Measurements from ENCODE around the gene RNF182. TPM values are rescaled to one million over a fixed set of nuclear protein-coding genes. Genes with fewer than 3 reads are reported as not detected.

The RNF182 gene
- total RNA-seq, 2 donors from 2014 or later = not detected

DNA sequence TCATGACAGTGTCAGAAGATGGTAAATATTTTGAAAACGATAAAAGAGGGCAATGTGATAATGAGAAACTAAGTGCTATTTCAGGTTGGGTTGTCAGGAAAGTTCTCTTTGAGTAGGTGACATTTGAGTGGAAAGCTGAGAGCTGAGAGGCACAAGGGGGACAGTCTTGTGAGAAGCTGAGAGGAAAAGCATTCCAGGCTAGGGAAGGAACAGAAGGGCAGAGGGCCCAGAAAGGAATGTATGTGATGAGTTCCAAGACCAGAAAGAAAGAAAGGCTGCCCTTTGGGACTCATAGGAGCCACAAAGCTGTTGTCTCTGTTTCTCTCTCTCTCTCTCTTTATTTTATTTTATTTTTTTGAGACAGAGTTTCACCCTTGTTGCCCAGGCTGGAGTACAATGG is 7.6 kb upstream of the RNF182 start:
- no peak for ATAC-seq (ENCODE audit: insufficient number of reproducible peaks, low FRiP score, low read depth)
- Histone ChIP-seq H3K4me1 (ENCODE audit: control insufficient read depth in 1 of 2, low read depth in 2 of 2) (no peaks in the 10 kb centered on the region), H3K36me3 (no peaks in the 10 kb centered on the region), H3K4me3 (no peak overlapping the region), H3K9me3 (no peaks in the 10 kb centered on the region), H3K27me3 (replicated peaks; ENCODE audit: insufficient read depth) (no peaks in the 10 kb centered on the region), H3K27ac (no peak overlapping the region)
- TF ChIP-seq, protein P1, sequence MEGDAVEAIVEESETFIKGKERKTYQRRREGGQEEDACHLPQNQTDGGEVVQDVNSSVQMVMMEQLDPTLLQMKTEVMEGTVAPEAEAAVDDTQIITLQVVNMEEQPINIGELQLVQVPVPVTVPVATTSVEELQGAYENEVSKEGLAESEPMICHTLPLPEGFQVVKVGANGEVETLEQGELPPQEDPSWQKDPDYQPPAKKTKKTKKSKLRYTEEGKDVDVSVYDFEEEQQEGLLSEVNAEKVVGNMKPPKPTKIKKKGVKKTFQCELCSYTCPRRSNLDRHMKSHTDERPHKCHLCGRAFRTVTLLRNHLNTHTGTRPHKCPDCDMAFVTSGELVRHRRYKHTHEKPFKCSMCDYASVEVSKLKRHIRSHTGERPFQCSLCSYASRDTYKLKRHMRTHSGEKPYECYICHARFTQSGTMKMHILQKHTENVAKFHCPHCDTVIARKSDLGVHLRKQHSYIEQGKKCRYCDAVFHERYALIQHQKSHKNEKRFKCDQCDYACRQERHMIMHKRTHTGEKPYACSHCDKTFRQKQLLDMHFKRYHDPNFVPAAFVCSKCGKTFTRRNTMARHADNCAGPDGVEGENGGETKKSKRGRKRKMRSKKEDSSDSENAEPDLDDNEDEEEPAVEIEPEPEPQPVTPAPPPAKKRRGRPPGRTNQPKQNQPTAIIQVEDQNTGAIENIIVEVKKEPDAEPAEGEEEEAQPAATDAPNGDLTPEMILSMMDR (IDR thresholded peaks at IDR 0.05) = no peak
- DNase-seq (ENCODE audit: low spot score) = no peak

DNA sequence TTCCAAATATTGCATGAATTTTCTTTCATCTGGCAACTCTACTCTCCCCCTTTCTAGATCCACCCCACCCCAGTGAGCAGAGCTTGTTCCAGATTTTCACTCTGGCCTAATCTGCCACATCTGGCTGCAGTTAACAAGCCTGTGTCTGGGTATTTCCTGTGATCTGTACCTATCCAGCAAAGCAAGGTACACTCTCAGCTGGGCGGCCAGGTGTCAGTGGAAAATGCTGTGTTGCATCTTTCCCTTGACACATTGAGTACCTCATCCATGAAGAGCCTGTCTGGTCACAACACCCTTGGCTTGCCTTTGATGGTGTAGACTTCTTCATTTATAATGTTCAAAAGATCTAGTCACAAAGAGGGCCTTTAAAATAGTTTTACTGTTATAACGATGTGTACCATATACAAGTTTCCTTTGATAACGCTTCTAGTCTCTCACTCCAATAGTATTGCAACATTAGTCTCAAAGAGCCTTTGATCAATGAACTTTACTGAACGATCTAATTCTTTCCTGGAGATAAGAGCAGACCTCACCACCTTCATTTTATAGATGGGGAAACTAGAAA is 6.0 kb upstream of the RNF182 start:
- H3K36me3 ChIP-seq = no peaks in the 10 kb centered on the region
- ATAC-seq (ENCODE audit: insufficient number of reproducible peaks, low FRiP score, low read depth) = no peak
- no peaks in the 10 kb centered on the region for H3K27me3 ChIP-seq (replicated peaks; ENCODE audit: insufficient read depth)
- no peak overlapping the region for H3K4me3 ChIP-seq
- H3K9me3 ChIP-seq = no peaks in the 10 kb centered on the region
- peaks cover 0 to 2% of the 10 kb centered on the region in 2 donors for H3K4me1 ChIP-seq (ENCODE audit: control insufficient read depth in 1 of 2, low read depth in 2 of 2)
- no peak for DNase-seq (ENCODE audit: low spot score)
- TF ChIP-seq, protein P1 (IDR thresholded peaks at IDR 0.05) = no peak
- no peak overlapping the region for H3K27ac ChIP-seq

DNA sequence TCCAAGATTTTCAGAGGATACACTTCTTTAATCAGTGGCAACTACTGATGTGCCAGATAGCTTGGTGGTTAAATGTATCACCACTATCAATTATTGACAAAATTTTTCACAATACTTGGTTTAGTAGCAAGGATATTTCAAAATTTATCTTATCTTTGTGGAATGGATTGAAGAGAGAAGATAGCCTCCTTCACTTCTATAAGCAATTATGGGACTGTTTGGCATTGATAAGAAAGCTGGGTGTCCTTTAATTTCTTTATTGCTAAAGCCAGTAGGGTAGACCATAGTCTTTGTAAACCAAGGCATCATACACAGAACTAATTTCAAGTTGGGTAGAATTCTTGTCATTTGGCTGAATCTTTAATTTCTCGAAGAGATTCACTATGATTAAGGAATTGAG is 4.9 kb upstream of the RNF182 start:
- DNase-seq (ENCODE audit: low spot score) (no peak), ATAC-seq (ENCODE audit: insufficient number of reproducible peaks, low FRiP score, low read depth) (no peak)
- Histone ChIP-seq H3K9me3 (no peaks in the 10 kb centered on the region), H3K4me3 (no peak overlapping the region), H3K27ac (no peak overlapping the region), H3K36me3 (no peaks in the 10 kb centered on the region), H3K4me1 (ENCODE audit: control insufficient read depth in 1 of 2, low read depth in 2 of 2) (peaks cover 7 to 11% of the 10 kb centered on the region in 2 donors), H3K27me3 (replicated peaks; ENCODE audit: insufficient read depth) (no peaks in the 10 kb centered on the region)
- TF ChIP-seq, protein P1 (IDR thresholded peaks at IDR 0.05) = no peak

DNA sequence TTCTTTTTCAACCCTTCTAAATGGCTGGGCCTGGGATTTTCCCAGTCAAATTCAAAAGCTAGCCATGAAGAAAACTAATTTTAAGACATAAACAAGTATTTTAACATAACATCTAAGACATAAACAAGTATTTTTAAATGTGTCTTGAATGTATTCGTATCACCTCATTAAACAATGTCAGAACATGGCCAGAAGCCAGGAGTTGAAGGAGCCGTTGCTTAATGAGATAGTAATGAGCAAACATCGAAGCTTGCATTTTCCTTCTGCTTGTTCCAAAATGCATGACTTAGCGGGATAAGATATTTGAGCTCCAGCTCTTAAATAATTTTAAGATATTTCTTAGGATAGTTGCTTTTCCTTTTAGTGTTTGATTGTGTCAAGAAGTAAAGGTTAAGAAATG is 4.2 kb upstream of the RNF182 start:
- Histone ChIP-seq H3K27ac (no peak overlapping the region), H3K36me3 (no peaks in the 10 kb centered on the region), H3K9me3 (no peaks in the 10 kb centered on the region), H3K4me3 (no peak overlapping the region), H3K4me1 (ENCODE audit: control insufficient read depth in 1 of 2, low read depth in 2 of 2) (peaks cover 12 to 17% of the 10 kb centered on the region in 2 donors), H3K27me3 (replicated peaks; ENCODE audit: insufficient read depth) (no peaks in the 10 kb centered on the region)
- no peak for ATAC-seq (ENCODE audit: insufficient number of reproducible peaks, low FRiP score, low read depth)
- TF ChIP-seq, protein P1 (IDR thresholded peaks at IDR 0.05) = no peak
- no peak for DNase-seq (ENCODE audit: low spot score)

DNA sequence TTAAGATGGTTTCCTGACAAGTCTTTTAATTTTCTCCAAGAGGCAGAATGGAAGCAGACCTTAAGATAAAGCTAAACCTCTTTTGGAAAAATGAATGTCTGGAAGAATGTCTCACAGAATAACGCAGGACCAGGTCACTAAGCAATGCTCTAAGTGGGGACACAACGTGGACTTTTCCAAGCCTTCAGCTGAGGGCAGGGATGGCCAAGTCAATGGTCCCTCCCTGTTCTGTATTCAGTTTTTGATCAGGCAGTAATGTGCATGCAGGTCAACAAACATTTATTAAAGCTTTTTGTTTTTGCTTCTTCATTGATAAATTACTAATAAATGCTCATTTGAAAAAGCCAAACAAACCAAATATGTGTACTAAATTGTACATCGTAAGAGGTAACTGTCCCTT is 2.0 kb upstream of the RNF182 start:
- peaks cover 7% of the 10 kb centered on the region for H3K27me3 ChIP-seq (replicated peaks; ENCODE audit: insufficient read depth)
- no peaks in the 10 kb centered on the region for H3K36me3 ChIP-seq
- H3K27ac ChIP-seq = no peak overlapping the region
- peaks cover 12 to 19% of the 10 kb centered on the region in 2 donors for H3K4me1 ChIP-seq (ENCODE audit: control insufficient read depth in 1 of 2, low read depth in 2 of 2)
- H3K9me3 ChIP-seq = no peaks in the 10 kb centered on the region
- TF ChIP-seq, protein P1 (IDR thresholded peaks at IDR 0.05) = no peak
- H3K4me3 ChIP-seq = no peak overlapping the region
- ATAC-seq (ENCODE audit: insufficient number of reproducible peaks, low FRiP score, low read depth) (no peak), DNase-seq (ENCODE audit: low spot score) (no peak)

Measured in thoracic aorta (tissue), 2 donors.